Memory B cell (primary cell): ENCODE measurements around the gene MYLK.

ENCODE experiments used
- ATAC-seq: fragments of 150-1000 bp; cut with Tn5 transposase; 2 replicates; pipeline ENCODE4 v1.10.0; 2021; ENCODE audit warnings: low read depth, mild to moderate bottlenecking, moderate library complexity
- DNase-seq, 2 donors: peaks; one replicate each; pipeline ENCODE4 v3.0.0; 2022; ENCODE audit warnings: low spot score in 2 of 2
- H3K27ac Mint-ChIP-seq: one replicate; pipeline ENCODE4 v1.8.0; 2022; ENCODE audit warnings: mild to moderate bottlenecking, moderate library complexity, mixed read lengths
- H3K27me3 Mint-ChIP-seq: one replicate; pipeline ENCODE4 v1.8.0; 2022; ENCODE audit warnings: mixed read lengths
- H3K36me3 Mint-ChIP-seq: one replicate; pipeline ENCODE4 v1.8.0; 2022; ENCODE audit warnings: mild to moderate bottlenecking, mixed read lengths
- H3K4me1 Mint-ChIP-seq: one replicate; pipeline ENCODE4 v1.8.0; 2022; ENCODE audit warnings: mixed read lengths
- H3K4me3 Mint-ChIP-seq: one replicate; pipeline ENCODE4 v1.8.0; 2022; ENCODE audit warnings: mild to moderate bottlenecking, moderate library complexity, mixed read lengths
- H3K9me3 Mint-ChIP-seq: one replicate; pipeline ENCODE4 v1.8.0; 2022; ENCODE audit warnings: mixed read lengths

MYLK gene

GRCh38 chr3:123758081-123758564 lies 126.0 kb downstream of the MYLK start:
- no peaks in the 10 kb centered on the region for H3K9me3 Mint-ChIP-seq
- H3K4me1 Mint-ChIP-seq = peaks cover 11% of the 10 kb centered on the region
- DNase-seq (no peak), ATAC-seq (no peak)
- H3K4me3 Mint-ChIP-seq = no peak overlapping the region
- no peaks in the 10 kb centered on the region for H3K36me3 Mint-ChIP-seq
- peaks cover 3% of the 10 kb centered on the region for H3K27me3 Mint-ChIP-seq
- no peak overlapping the region for H3K27ac Mint-ChIP-seq

GRCh38 chr3:123757281-123757940 lies 126.7 kb downstream of the MYLK start:
- Mint-ChIP-seq H3K27ac (no peak overlapping the region), H3K9me3 (no peaks in the 10 kb centered on the region), H3K27me3 (peaks cover 3% of the 10 kb centered on the region), H3K36me3 (no peaks in the 10 kb centered on the region), H3K4me1 (peaks cover 11% of the 10 kb centered on the region), H3K4me3 (no peak overlapping the region)
- no peak for DNase-seq
- ATAC-seq = no peak

GRCh38 chr3:123755501-123755900 lies 128.6 kb downstream of the MYLK start:
- H3K4me3 Mint-ChIP-seq = no peak overlapping the region
- H3K9me3 Mint-ChIP-seq = no peaks in the 10 kb centered on the region
- peaks cover 11% of the 10 kb centered on the region for H3K4me1 Mint-ChIP-seq

GRCh38 chr3:123755085-123755484 lies 129.0 kb downstream of the MYLK start:
- ATAC-seq (no peak), DNase-seq (no peak)
- peaks cover 11% of the 10 kb centered on the region for H3K4me1 Mint-ChIP-seq
- H3K27ac Mint-ChIP-seq = no peak overlapping the region
- H3K36me3 Mint-ChIP-seq = no peaks in the 10 kb centered on the region
- H3K4me3 Mint-ChIP-seq = no peak overlapping the region
- H3K9me3 Mint-ChIP-seq = no peaks in the 10 kb centered on the region
- peaks cover 9% of the 10 kb centered on the region for H3K27me3 Mint-ChIP-seq

More at GRCh38 chr3:123755501-123755900, 128.6 kb downstream of the MYLK start:
- peaks cover 6% of the 10 kb centered on the region for H3K27me3 Mint-ChIP-seq
- DNase-seq = no peak
- ATAC-seq = no peak
- H3K27ac Mint-ChIP-seq = no peak overlapping the region
- no peaks in the 10 kb centered on the region for H3K36me3 Mint-ChIP-seq

GRCh38 chr3:123753286-123753685 lies 130.8 kb downstream of the MYLK start:
- Mint-ChIP-seq H3K4me3 (no peak overlapping the region), H3K9me3 (no peaks in the 10 kb centered on the region), H3K36me3 (no peaks in the 10 kb centered on the region), H3K27me3 (peaks cover 11% of the 10 kb centered on the region), H3K27ac (no peak overlapping the region), H3K4me1 (peaks cover 9% of the 10 kb centered on the region)
- ATAC-seq (no peak), DNase-seq (no peak)

- DNase-seq (no peak), ATAC-seq (no peak)
- Mint-ChIP-seq H3K4me1 (peaks cover under 1% of the 10 kb centered on the region), H3K4me3 (no peak overlapping the region), H3K27me3 (peaks cover 14% of the 10 kb centered on the region), H3K36me3 (no peaks in the 10 kb centered on the region), H3K27ac (no peak overlapping the region), H3K9me3 (no peaks in the 10 kb centered on the region)
Measured at GRCh38 chr3:123752228-123752627, 131.9 kb downstream of the MYLK start.

GRCh38 chr3:123751433-123751832 lies 132.7 kb downstream of the MYLK start:
- H3K27me3 Mint-ChIP-seq = peaks cover 14% of the 10 kb centered on the region
- no peak overlapping the region for H3K4me3 Mint-ChIP-seq
- no peak for ATAC-seq
- no peak overlapping the region for H3K27ac Mint-ChIP-seq
- H3K36me3 Mint-ChIP-seq = no peaks in the 10 kb centered on the region
- no peak for DNase-seq
- H3K4me1 Mint-ChIP-seq = no peaks in the 10 kb centered on the region
- H3K9me3 Mint-ChIP-seq = no peaks in the 10 kb centered on the region

- ATAC-seq (no peak), DNase-seq (no peak)
- no peaks in the 10 kb centered on the region for H3K36me3 Mint-ChIP-seq
- H3K9me3 Mint-ChIP-seq = no peaks in the 10 kb centered on the region
- H3K27ac Mint-ChIP-seq = no peak overlapping the region
- no peaks in the 10 kb centered on the region for H3K4me1 Mint-ChIP-seq
- no peak overlapping the region for H3K4me3 Mint-ChIP-seq
- peaks cover 14% of the 10 kb centered on the region for H3K27me3 Mint-ChIP-seq
Measured at GRCh38 chr3:123750659-123751420, 133.3 kb downstream of the MYLK start.

- DNase-seq = no peak
- H3K4me3 Mint-ChIP-seq = no peak overlapping the region
- H3K27me3 Mint-ChIP-seq = peaks cover 14% of the 10 kb centered on the region
- no peak for ATAC-seq
- no peaks in the 10 kb centered on the region for H3K9me3 Mint-ChIP-seq
- H3K27ac Mint-ChIP-seq = no peak overlapping the region
- no peaks in the 10 kb centered on the region for H3K4me1 Mint-ChIP-seq
- H3K36me3 Mint-ChIP-seq = no peaks in the 10 kb centered on the region
Measured at GRCh38 chr3:123750209-123750608, 133.9 kb downstream of the MYLK start.

- ATAC-seq = no peak
- H3K9me3 Mint-ChIP-seq = no peaks in the 10 kb centered on the region
- no peaks in the 10 kb centered on the region for H3K4me1 Mint-ChIP-seq
- H3K27ac Mint-ChIP-seq = no peak overlapping the region
- no peak overlapping the region for H3K4me3 Mint-ChIP-seq
- H3K36me3 Mint-ChIP-seq = no peaks in the 10 kb centered on the region
- no peak for DNase-seq
- H3K27me3 Mint-ChIP-seq = peaks cover 14% of the 10 kb centered on the region
Measured at GRCh38 chr3:123749711-123750110, 134.4 kb downstream of the MYLK start.

- H3K27me3 Mint-ChIP-seq = peaks cover 10% of the 10 kb centered on the region
- H3K27ac Mint-ChIP-seq = no peak overlapping the region
- H3K4me3 Mint-ChIP-seq = no peak overlapping the region
- H3K36me3 Mint-ChIP-seq = no peaks in the 10 kb centered on the region
- DNase-seq = no peak
- ATAC-seq = no peak
- H3K9me3 Mint-ChIP-seq = no peaks in the 10 kb centered on the region
- no peaks in the 10 kb centered on the region for H3K4me1 Mint-ChIP-seq
Measured at GRCh38 chr3:123745184-123745855, 138.8 kb downstream of the MYLK start.

- no peaks in the 10 kb centered on the region for H3K36me3 Mint-ChIP-seq
- DNase-seq = no peak
- no peaks in the 10 kb centered on the region for H3K4me1 Mint-ChIP-seq
- no peak for ATAC-seq
- H3K9me3 Mint-ChIP-seq = no peaks in the 10 kb centered on the region
- no peak overlapping the region for H3K27ac Mint-ChIP-seq
- H3K27me3 Mint-ChIP-seq = peaks cover 7% of the 10 kb centered on the region
- no peak overlapping the region for H3K4me3 Mint-ChIP-seq
Measured at GRCh38 chr3:123744064-123744463, 140.1 kb downstream of the MYLK start.

- Mint-ChIP-seq H3K36me3 (no peaks in the 10 kb centered on the region), H3K27ac (no peak overlapping the region), H3K9me3 (no peaks in the 10 kb centered on the region), H3K27me3 (peaks cover 7% of the 10 kb centered on the region), H3K4me3 (no peak overlapping the region), H3K4me1 (no peaks in the 10 kb centered on the region)
- no peak for DNase-seq
- ATAC-seq = no peak
Measured at GRCh38 chr3:123743121-123743520, 141.0 kb downstream of the MYLK start.

GRCh38 chr3:123741041-123741511 lies 143.1 kb downstream of the MYLK start:
- Mint-ChIP-seq H3K36me3 (no peaks in the 10 kb centered on the region), H3K27ac (no peak overlapping the region), H3K27me3 (peaks cover 8% of the 10 kb centered on the region), H3K9me3 (no peaks in the 10 kb centered on the region), H3K4me3 (no peak overlapping the region), H3K4me1 (no peaks in the 10 kb centered on the region)
- no peak for DNase-seq
- ATAC-seq = no peak
